ENCODE measurements around the gene SEPTIN7. TPM values are rescaled to one million over a fixed set of nuclear protein-coding genes. Genes with fewer than 3 reads are reported as not detected.

SEPTIN7 gene
- total and polyA plus RNA-seq, 12 donors, result 139 to 234 (median 200) TPM

- no peaks in the 10 kb centered on the region for H3K36me3 ChIP-seq
- peaks cover 0 to 45% (median 31%) of the 10 kb centered on the region in 9 donors for H3K4me1 ChIP-seq
- peak in 1 of 9 donors; percentile 9 for TF ChIP-seq CTCF (IDR thresholded peaks at IDR 0.05)
- H3K27ac ChIP-seq, result peak overlapping the region; percentile 87 to 98 (median 97)
- no peaks in the 10 kb centered on the region for H3K27me3 ChIP-seq
- no peaks in the 10 kb centered on the region for H3K9me3 ChIP-seq
- 1 to 2% methylated on average over 37 of the region's 37 CpGs for WGBS, 2 donors
- peak; percentile 87 to 89 for DNase-seq
- intact Hi-C loops (cut with DNase I), result loop anchor here (5.0 to 10.0 kb wide), 10 partner anchors 38 to 107 kb away; no protein-coding TSS in a partner anchor
- peak overlapping the region; percentile 74 to 99 (median 89) for H3K4me3 ChIP-seq
- ATAC-seq, result peak; percentile 64 to 86 (median 80)
These were observed 775 bp upstream of the SEPTIN7 start for GRCh38 chr7:35799846-35800717.

DNA sequence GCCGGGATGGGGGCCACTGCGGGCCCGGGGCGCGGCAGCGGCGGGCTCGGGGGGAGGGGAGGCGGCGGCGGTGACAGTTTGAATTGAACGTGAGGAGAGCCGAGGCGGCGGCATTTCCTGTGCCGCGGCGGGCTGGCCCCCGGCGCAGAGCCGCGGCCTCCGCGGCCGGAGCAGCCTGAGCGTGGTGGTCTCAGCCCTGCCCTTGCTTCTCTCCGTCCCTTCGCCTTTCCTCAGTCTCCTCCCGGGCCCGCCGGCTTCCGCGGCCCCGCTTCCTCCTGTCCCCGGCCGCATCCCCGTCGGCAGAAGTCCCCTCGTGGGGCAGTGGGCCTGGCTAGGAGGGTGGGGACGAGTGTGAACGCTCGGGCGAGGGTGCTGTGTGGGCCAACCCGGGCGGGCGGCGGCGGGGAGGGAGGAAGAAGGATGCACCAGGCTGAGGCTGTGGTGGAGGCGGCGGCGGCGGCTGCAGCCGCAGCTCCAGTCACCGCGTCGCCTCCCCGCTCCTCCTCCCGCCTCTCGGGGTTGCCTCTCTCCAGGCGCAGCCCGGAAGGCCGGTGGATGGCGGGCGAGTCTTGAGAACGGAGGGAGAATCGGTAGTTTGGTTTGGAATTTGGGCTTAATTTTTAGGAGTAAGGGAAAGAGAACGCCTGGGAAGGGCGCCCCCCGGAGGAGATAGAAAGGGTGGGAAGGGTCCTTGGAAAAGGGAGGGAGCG lies 690 bp downstream of the SEPTIN7 start:
- peak; percentile 16 to 79 (median 64) for TF ChIP-seq CTCF (IDR thresholded peaks at IDR 0.05)
- no peaks in the 10 kb centered on the region for H3K27me3 ChIP-seq
- ATAC-seq, result peak; percentile 23 to 72 (median 46)
- peaks cover 0 to 60% (median 45%) of the 10 kb centered on the region in 9 donors for H3K4me1 ChIP-seq
- peak; percentile 70 to 77 for DNase-seq
- 0% methylated on average over 66 to 69 of the region's 70 CpGs for WGBS, 2 donors
- intact Hi-C loops (cut with DNase I), result loop anchor here (1.0 to 10.0 kb wide), 9 partner anchors 63 to 106 kb away; no protein-coding TSS in a partner anchor
- H3K27ac ChIP-seq, result peak overlapping the region; percentile 87 to 98 (median 97)
- H3K9me3 ChIP-seq, result no peaks in the 10 kb centered on the region
- H3K36me3 ChIP-seq, result no peaks in the 10 kb centered on the region
- H3K4me3 ChIP-seq, result peak overlapping the region; percentile 71 to 99 (median 88)

GRCh38 chr7:35802102-35802466 lies 1.2 kb downstream of the SEPTIN7 start:
- intact Hi-C loops (cut with DNase I), result loop anchor here (5.0 to 10.0 kb wide), 8 partner anchors 63 to 105 kb away; no protein-coding TSS in a partner anchor
- H3K9me3 ChIP-seq, result no peaks in the 10 kb centered on the region
- peak overlapping the region; percentile 71 to 99 (median 88) for H3K4me3 ChIP-seq
- no peaks in the 10 kb centered on the region for H3K27me3 ChIP-seq
- TF ChIP-seq CTCF (IDR thresholded peaks at IDR 0.05), result no peak
- WGBS, 2 donors, result 1% methylated on average over 4 of the region's 4 CpGs
- DNase-seq (no peak), ATAC-seq (no peak)
- H3K36me3 ChIP-seq, result no peaks in the 10 kb centered on the region
- peaks cover 0 to 65% (median 50%) of the 10 kb centered on the region in 9 donors for H3K4me1 ChIP-seq
- H3K27ac ChIP-seq, result peak overlapping the region; percentile 87 to 98 (median 97)

DNA sequence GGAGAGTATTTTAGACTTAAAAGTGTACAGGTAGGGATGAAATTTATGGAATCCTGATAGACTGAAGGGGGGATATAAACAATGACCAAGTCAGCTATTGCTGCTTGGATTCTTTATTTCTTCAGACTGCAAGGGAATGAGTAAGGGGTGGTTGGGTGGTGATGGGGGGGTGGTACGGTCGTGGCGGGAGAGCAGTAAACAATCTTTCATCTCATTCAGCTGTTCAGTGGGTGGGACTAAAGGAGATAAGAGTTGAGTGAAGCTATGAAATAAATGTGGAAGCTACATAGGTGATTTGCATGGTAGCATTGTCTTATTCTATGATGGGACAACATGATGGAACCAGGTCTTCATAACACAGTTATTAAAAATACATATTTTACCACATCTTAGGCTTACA lies 1.8 kb downstream of the SEPTIN7 start:
- intact Hi-C loops (cut with DNase I), result loop anchor here (5.0 to 10.0 kb wide), 8 partner anchors 62 to 105 kb away; no protein-coding TSS in a partner anchor
- Histone ChIP-seq H3K27ac (peak overlapping the region in 9 of 10 donors; percentile 87 to 98 (median 97)), H3K4me3 (peak overlapping the region in 9 of 10 donors; percentile 74 to 99 (median 89)), H3K27me3 (no peaks in the 10 kb centered on the region), H3K36me3 (no peaks in the 10 kb centered on the region), H3K9me3 (no peaks in the 10 kb centered on the region), H3K4me1 (peaks cover 0 to 65% (median 51%) of the 10 kb centered on the region in 9 donors)
- 13 to 27% methylated on average over 3 of the region's 3 CpGs for WGBS, 2 donors
- no peak for ATAC-seq
- no peak for TF ChIP-seq CTCF (IDR thresholded peaks at IDR 0.05)
- DNase-seq, result no peak
